Erythroblast (primary cell): ENCODE data around the gene FUOM.
"Not testable (repeated sequence)": the region's sequence is repeated elsewhere in the genome, so short reads cannot be mapped to it uniquely, and the experiment has no call there.

Experiments
- DNase-seq, 2 experiments: peaks; one replicate each; lab custom pipeline; 2025; lab: John Stamatoyannopoulos, UW
- GATA1 ChIP-seq: IDR thresholded peaks from 2 replicates; pipeline ENCODE4 v1.6.1; 2011; ENCODE audit warnings: low read depth, mild to moderate bottlenecking, control low read depth, low read length, moderate library complexity
- POLR2A ChIP-seq: IDR thresholded peaks from 2 replicates; pipeline ENCODE4 v1.6.1; 2011; ENCODE audit warnings: mild to moderate bottlenecking, low read length

The FUOM gene

DNA sequence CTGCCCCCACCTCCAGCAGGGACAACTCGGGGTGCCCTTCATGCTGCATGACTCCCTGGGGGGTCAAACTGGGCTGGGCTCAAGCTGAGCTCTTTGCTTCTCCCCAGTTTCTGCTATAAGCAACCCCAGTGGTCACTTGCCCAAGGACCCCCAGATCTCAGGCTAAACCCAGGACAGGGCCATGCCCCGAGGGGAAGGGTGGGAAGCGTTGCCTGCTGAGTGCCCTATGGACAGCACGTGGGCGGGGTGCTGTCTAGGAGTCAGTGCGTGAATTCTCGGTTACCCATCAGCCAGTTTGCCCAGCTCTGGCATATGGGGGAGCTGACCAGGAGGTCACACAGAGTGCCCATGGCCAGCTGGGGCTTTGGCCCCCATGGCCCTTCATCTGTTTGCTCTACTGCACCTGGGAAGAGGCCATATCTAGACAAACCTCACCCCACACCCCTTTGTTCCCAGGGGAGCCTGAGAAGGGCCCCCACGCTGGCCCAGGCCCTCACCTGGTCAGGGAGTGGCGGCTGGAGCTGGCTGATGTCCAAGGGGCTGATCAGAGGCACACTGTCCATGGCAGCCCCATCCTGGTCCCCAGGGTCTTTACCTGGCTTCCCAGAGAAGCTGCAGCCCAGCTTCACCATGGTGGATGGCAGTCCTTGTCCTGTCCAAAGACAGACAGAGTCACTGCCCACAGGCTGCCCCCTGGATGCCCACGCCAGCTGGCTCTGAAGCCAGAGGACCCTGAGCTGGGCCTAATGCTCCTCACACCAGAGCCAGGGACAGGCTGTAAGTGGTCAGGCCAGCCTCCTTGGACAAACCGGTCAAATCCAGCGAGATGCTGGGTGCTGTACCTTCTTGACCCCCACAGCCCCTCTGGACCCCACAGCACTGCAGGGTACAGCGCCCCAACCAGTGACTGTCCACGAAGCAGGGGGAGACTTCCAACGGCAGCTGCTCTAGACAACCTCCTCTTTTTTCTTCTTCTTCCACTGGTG lies 29.2 kb downstream of the FUOM start:
- DNase-seq: no peak
- TF ChIP-seq POLR2A (no peak), GATA1 (no peak)

DNA sequence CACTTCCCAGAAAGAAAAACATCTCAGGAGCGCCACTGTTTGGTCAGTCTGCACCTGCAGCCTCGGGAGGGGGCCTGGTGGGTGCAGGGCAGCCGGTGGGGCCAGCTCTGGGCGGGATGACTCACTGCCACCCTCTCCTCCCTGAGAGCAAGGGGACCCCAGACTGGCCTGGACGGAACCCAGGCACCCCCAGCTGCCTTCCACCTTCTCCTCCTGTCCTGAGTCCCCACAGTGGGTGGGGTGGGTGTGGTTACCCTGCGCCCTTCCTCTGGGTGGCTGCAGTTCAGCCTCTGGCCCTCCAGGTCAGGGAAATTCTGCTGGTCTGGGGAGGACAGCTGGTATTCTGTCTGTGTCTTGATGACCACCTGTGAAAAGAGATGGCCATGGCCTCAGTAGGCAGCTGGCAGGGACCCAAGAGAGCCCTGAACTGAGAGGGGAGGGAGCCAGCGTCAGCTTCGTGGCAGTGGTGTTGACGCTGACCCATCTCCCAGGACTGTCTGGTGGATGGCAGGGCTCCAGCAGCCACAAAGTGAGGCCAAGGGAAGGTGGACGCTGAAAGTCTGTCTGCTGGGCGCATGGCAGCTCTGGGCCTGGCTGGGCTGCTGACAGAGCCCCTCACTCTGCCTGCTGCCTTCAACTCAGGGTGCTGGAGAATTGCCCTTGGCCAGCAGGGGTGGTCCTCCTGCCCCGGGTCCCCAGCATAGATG lies 30.0 kb downstream of the FUOM start:
- no peak for DNase-seq

DNA sequence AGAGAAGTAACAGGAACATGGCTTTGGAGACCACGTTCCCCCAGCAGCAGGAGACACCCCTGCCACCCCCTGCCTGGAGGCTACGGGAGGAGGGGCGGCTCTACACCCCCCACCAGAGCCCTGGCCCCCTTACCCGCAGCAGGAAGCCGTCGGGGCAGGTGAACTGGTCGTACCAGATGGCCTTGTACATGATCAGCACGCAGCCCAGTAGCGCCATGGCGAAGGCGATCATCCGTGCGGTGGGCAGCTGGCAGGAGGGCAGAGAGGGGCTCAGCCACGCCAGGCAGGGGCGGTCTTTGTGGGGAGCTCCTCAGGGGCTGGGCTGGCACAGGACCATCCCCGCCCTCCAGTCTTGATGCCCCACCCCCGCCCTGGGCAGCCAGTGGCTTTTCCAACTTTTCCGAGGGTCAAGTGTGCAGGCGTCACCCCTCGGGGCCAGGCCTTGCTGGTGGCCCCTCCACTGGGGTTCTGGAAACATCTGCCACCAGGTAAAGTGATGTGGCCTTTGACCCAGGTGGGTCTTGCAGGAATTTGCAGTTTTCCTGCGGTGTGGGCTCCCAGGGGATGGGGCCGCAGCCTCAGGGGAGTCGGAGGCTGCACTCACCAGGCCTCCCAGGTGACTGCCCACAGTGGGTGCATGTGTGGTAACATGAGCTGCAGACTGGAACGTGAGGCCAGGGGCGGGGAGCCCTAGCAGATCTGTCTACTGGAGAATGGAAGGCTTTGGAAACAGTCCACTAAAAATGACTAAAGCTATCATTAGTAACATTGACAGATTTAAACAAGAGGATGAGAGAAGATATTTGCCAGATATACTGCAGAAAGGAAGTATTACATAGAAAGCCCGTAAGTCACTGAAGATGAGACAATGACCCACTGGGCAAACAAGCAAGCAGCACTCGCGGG lies 30.8 kb downstream of the FUOM start:
- no peak for DNase-seq
- no peak for TF ChIP-seq POLR2A

More for the DNA sequence above, 30.0 kb downstream of the FUOM start:
- TF ChIP-seq POLR2A (no peak), GATA1 (no peak)

DNA sequence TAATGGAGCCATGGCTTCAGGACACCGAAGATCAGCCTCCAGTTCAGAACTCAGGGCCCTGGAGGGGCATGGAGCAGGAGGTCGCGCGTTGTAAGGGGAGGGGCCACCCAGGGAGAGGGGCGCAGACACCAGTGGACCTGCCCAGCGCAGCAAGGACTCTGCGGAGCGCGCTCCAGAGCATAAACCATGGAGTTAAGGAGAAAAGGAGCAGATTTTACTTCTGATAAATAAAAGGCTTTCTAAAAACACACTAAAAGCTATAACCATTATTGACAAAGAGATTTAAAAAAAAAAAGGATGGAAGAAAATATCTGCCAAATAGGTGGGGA lies 31.6 kb downstream of the FUOM start:
- DNase-seq: no peak
- no peak for TF ChIP-seq GATA1
- no peak for TF ChIP-seq POLR2A

DNA sequence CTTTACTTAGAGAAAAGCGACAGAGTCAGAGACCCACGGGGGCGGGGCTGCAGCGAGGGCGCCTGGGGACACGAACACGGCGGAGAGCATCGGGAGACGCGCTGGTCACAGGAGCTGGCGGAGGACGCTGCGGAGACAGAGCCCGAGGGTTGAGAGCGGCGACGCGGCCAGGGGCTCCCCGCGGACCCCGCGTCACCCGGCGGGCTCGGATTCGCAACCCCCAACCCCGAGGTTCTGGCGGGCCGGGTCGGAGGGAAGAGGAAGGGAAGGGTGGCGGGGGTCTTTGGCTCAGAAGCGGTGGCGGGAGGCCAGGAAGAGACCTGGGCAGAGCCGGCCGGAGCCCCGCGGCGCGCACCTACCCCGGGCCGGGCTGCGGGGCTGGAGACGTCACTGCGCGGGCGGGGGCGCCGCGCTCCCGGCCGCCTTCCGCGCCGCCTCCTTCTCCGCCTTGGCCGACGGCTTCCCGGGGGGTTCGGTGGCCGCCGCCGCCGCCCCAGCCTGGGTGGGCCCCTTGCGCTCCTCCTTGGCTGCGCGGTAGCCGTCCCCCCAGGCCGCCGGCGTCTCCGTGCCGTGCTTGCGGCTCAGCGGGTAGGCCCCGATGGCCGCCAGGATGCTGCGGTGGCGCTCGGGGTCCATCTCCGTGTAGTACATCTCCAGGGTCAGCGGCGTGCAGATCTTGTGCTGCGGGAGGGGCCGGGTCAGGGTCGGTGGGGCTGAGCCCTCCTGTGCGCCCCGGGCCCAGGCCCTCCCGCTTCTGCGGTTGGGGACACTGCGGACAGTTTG lies 32.2 kb downstream of the FUOM start:
- peak in 1 of 2 experiments; percentile 17 for DNase-seq
- no peak for TF ChIP-seq POLR2A
- TF ChIP-seq GATA1: no peak

DNA sequence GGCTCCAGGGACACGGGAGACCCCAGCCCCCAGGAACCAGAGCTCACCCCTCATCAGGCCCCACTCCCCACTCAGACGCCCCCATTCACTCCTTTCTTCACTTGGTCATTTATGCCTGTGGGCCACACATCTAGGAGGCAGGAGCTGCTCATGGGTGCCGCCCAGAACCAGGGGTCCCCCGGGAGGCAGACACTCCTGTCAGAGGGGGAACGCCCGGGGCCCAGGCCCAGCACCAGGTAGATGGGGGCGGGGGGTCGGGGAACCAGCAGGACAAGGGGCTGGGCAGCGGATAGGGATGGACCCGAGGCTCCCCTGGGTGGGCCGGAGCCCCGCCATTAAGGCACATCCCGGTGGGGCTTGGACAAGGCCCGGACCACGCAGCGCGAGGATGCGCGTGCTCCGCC lies 33.0 kb downstream of the FUOM start:
- TF ChIP-seq GATA1 (no peak), POLR2A (no peak)

DNA sequence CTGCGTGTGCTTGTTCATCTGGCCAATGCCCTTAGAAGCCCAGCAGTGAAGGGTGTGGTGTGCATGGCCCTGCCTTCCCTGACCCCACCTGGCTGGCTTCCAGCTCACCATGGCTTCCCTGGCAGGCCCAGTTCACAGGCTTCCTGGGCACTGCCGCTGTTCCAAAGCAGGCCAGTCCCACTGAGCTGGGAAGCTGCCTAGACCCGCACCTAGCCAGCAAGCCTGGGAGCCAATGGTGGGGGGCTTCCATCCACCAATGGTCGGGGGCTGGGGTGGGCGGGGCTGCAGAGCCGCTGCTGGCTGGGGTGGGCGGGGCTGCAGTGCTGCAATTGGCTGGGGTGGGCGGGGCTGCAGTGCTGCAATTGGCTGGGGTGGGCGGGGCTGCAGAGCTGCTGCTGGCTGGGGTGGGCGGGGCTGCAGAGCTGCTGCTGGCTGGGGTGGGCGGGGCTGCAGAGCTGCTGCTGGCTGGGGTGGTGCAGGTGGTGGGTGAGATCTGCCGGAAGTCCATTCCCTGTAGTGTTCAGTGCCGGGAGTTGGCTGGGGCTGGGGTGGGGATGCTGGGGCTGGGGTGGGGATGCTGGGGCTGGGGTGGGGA lies 33.5 kb downstream of the FUOM start:
- DNase-seq: peak; percentile 75 to 81
- no peak for TF ChIP-seq GATA1
- TF ChIP-seq POLR2A: no peak

More for the DNA sequence above, 33.0 kb downstream of the FUOM start:
- no peak for DNase-seq

DNA sequence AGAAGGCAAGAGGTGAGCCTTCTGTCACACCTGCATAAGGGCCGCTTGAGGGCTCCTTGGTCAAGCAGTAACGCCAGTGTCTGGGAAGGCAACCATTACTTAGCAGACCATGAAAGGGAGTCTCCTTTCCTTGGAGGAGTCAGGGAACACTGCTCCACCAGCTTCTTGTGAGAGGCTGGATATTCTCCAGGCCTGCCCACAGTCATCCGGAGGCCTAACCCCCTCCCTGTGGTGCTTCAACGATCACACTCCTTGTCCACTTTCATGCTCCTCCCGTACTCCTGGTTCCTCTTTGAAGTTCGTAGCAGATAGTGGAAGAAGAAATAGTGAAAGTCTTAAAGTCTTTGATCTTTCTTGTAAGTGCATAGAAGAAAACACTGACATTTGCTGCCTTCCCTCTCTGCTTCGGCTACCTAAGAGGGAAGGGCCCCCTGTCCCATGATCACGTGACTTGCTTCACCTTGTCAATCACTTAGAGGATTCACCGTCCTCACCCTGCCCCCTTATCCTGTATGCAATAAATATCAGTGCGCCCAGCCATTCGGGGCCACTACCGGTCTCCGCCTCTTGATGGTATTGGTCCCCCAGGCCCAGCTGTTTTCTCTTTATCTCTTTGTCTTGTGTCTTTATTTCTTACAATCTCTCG lies 35.6 kb downstream of the FUOM start:
- DNase-seq: not testable (repeated sequence)

DNA sequence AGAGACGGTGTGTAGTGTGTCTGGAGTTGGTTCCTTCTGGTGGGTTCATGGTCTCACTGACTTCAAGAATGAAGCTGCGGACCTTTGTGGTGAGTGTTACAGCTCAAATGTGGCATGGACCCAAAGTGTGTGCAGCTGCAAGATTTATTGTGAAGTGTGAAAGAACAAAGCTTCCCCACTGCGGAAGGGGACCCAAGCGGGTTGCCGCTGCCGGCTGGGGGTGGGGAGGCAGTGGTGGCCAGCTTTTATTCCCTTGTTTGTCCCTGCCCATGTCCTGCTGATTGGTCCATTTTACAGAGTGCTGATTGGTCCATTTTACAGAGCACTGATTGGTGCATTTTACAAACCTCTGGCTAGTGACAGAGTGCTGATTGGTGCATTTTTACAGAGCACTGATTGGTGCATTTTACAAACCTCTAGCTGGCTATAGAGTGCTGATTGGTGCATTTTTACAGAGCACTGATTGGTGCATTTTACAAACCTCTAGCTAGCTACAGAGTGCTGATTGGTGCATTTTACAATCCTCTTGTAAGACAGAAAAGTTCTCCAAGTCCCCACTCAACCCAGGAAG lies 36.9 kb downstream of the FUOM start:
- DNase-seq: peak in 1 of 2 experiments; percentile 25

DNA sequence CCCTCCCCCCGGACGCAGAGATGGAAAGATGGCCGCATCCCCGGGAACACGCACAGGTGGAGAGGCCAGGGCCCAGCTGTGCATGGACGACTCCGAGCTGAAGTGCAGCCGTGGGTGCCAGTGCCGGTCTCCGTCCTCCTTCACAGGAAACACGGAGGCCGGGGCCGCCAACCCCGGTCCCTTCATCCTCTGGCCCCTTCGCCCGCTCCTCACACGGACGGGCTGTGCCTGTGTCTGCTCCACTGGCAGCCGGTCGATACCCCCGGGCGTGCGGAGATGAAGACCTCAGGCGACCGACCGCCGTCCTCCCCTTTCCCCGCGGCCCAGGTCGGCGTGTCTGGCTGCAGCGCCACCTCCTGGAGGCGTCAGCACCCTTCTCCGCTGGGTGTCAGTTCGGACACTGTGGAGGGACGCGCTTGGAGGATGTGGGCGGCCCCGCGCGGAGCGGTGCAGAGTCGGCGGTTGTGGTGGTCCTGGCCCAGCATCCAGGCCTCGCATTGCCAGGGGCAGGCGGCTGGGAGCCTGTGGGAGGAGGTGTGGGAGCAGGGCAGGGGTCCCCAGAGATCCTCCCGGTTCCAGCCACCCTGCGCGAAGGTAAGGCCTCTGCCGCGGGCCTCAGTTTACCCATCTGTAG lies 39.2 kb downstream of the FUOM start:
- TF ChIP-seq GATA1: no peak
- TF ChIP-seq POLR2A: no peak
- DNase-seq: peak; percentile 77 to 80

DNA sequence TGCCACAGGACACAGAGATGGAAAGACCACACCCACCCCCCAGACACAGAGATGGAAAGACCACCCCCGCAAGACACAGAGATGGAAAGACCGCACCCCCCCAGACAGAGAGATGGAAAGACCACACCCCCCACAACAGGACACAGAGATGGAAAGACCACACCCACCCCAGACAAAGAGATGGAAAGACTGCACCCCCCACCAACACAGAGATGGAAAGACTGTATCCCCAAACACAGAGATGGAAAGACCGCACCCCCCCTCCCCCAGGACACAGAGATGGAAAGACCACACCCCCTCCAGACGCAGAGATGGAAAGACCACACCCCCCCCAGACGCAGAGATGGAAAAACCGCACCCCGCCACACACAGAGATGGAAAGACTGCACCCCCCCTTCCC lies 41.1 kb downstream of the FUOM start:
- TF ChIP-seq GATA1 (no peak), POLR2A (no peak)

More for the DNA sequence above, 41.1 kb downstream of the FUOM start:
- no peak for DNase-seq
